NB4 (cell line): ENCODE measurements around the gene GABBR2.

Experiments
- CTCF ChIP-seq: IDR thresholded peaks from one replicate; pipeline ENCODE4 v1.5.1; 2012; ENCODE audit warnings: low read depth, low read length
- MAX ChIP-seq: IDR thresholded peaks from 2 replicates; pipeline ENCODE4 v1.6.1; 2011; ENCODE audit warnings: low read depth, low read length

GRCh38 chr9:98295824-98296223 lies 412.9 kb downstream of the GABBR2 start:
- TF ChIP-seq CTCF (no peak), MAX (no peak)
